GM21526 (cell line): ENCODE data around the gene HK1.

ENCODE experiments used
- ATAC-seq: cut with Tn5 transposase; IDR thresholded peaks from one replicate; pipeline ENCODE4 v1.9.1; 2021; ENCODE audit warnings: moderate library complexity; ENCODE audit not compliant: unreplicated experiment, low FRiP score

HK1 gene

DNA sequence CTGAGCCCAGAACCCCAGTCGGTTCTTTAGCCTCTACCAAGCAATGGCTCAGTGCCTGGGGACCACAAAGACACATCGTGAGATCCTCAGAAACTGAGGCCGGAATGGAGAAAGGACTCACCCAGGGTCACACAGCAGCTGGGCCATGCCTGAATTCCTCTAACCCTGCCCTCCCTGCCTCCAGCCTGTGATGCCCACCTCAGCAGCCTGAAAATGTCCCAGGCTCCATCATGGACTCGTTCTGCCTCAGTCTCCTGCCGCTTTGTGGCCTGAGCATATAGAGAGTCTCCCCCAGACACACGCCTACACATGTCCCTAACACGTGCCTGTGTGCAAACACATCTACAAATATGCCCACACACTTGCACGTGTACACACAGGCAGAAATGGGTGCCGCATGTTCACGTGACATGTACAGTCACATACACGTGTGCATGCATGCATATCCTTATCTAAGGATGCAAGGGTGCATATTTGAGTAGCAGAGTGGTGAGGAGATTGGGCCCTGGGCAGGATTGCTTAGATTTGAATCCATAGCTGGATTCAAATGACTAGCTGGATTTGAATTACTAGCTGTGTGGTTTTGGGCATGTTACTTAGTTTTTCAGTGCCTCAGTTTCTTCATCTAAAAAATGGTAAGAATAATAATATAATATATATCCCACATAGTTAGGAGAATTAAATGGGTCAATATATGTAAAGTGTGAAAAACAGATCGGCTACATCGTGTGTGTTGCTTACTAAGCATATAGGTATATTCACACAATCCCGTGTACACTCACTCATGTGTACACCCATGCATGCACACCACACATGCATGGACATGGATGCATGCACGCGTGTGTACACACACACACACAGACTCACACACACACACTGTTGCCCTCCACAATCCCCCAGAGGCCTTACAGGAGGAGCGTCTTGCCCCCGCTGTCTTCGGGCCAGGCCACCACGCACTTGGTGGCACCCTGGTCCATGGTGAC lies 136.0 kb downstream of the HK1 start:
- no peak for ATAC-seq

DNA sequence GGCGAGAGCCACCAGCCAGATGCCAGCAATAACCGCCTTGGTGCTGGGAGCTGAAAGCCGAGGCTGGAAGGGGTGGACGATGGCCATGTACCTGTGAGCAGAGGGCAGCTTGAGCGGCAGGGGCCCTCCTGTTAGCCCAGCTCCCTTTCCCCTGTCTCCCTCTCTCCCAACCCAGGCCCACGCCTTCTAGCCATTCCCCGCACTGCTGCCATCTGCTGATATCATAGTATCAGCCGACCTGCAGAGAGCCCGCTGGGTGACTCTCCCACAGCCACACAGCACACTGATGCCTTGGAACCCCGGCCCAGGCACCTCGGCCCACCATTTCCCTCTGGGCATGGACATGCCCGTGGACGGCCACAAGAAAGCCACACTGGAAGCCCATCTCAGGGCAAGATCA lies 136.8 kb downstream of the HK1 start:
- no peak for ATAC-seq

DNA sequence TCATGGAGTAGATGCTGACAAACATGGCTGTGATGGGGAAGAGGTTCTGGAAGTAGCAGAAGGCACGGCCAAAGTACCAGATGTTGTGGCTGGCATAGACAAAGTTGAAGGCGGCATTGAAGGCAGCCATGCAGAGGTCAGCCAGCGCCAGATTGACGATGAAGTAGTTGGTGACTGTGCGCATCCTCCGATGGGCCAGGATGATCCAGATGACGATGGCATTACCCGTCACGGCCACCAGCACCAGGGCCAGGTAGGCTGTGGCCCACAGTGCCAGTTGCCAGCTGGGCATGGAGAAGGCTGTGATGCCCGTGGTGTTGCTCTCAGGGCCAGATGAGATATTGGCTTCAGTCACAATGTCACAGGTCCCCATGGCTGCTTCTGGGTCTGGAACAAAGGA lies 137.7 kb downstream of the HK1 start:
- ATAC-seq = no peak

DNA sequence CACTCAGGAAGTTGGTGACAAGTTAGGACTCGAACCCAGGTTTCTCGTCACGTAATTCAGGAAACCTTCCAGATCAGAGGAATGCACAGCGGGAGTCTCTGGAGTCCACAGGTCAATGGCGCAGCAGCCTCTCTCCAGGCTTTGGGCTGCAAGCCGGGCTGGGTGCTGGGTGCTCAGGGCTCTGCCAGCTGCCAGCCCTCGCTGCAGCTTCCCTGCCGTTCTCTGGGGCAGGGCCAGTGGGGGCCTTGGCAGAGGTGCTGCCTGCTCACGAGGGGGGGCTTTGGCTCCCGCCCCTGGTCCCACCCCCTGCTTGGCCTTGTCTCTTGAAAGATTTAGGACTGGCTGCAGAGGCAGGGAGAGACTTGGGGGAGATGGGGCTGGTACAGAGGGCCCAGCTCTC lies 138.4 kb downstream of the HK1 start, which contains the start of gene TACR2:
Gene TACR2, minus strand, starts transcription at position 224 of the 400 bp plus-strand sequence. CDS start 595 bp downstream, outside the sequence.
- ATAC-seq = no peak

DNA sequence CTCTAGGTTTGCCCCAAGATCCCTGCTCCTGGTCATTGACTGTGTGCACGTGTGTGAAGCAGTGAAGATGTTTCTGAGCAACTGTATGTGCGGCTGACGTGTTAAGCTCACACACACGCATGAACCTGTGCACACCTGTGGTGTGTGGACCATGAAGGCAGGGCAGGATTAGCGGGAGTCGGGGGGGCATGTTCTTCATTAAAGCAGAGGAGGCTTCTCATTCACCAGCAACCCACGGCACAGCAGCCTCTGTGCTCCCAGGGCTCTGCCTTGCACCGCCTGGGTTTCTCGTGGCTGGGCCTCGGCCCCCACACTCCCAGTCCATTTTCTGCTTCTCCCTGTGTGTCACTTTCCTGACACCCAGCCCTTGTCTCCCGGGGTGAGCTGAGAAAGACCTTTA lies 139.2 kb downstream of the HK1 start:
- no peak for ATAC-seq

DNA sequence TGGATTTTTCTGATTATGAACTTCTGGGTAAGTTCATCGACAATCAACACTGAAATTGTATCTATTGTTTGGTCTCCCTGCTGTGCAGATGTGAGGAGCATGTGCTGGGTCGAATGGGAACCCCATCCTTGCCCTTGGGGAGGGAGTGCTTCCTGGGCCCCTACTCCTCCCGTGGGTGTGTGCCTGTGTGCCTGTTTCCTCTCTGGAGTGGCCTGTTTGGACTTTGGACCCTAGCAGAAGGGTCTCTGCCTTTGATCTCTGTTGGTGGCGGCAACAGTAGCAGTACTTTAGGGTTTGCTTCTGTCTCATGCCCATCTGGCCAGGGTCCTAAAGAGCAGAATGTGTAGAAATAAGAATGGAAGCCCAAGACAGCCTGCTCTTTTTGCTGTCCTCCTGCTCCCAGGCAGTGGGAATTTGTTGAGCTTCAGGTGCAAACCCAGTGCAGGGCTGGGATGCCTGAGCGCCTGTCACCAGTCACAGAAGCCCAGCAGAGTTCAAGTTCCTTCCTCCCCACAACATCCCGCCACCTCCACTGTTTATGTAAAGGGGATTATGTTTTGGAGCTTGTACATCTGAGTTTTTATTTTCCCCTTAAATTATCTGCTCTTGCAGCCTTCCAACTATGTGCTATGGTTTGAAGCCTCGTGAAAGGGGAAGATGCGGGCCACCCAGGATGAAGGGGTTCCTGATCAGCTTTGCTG lies 139.9 kb downstream of the HK1 start:
- no peak for ATAC-seq

DNA sequence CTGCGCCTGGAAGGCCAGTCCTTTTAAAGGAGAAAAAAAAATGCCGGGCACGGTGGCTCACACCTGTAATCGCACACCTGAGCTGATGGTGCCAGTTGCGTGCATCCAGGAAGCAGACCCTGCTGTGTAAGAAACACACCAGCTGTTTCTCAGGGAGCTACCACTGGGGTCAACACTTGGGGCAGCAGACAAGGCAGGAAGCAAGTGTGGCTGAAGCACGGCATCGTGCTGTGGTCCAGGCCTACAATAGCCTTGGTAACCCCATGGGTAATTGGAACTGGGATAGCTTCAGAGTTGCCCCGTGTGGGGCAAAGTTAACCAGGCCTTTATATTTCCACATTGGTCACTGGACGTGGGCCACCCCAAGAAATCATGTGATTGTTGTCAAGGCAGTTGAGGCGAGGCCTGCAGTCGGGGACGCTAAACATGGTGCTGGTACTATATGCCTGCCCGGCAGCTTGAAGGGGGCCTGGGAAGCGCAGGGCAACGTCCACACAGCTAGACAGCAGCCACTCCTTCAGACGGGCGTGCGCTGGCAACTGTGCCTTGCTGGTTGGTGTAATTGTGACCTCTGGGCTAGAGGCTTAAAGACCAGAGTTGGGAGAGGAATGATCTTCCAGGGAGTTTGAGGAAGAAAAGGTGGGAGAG lies 140.9 kb downstream of the HK1 start:
- ATAC-seq = no peak

DNA sequence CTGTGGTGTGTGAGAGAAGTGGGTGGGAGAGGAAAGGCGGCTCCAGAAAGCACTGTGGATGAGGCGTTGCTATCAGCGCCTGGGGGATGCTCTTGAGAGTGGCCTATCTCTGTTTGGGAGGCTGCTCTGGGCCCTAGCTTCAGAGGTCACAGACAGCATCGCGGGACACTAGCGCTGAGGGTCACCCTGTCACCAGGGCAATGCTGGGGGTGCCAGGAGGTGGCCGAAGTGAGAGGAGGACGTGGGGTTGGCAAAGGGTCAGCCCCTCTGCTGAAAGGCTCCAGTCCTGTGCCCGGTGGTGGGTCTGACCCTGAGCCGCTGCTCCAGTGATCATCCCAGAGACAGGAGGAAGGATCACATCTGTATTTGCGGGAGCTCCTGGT lies 141.4 kb downstream of the HK1 start:
- no peak for ATAC-seq

DNA sequence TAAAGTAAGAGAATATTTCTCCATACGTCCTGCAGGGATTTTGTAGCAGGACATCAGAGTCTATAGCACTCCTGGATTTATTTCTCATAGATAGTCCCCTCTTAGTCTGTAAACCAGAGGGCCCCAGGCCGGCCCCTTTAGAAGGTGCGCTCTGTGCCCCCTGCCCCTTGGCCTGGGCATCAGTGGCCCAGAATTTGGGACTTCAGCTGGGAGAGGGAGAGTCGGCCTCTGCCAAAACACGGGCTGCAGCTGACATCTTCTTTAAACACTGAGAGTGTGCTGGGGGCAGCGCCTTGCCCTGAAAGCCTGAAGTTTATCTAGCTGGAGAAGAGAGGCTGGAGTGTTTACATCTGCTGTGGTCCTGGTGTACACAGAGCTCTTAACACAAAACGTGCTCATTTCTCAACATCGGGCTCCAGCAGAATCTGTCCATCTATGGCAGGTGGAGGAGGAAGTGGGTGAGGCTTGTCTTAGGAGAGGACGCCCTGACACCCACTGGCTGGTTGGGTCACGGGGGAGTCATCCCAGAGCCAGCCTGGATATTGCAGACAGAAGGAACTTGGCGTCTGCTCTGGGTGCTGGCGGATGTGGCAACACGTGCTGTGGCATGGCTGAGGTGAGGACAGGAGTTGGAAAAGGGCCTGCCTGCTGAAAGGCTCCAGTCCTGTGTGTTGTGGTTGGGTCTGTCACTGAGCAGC lies 143.5 kb downstream of the HK1 start:
- no peak for ATAC-seq

DNA sequence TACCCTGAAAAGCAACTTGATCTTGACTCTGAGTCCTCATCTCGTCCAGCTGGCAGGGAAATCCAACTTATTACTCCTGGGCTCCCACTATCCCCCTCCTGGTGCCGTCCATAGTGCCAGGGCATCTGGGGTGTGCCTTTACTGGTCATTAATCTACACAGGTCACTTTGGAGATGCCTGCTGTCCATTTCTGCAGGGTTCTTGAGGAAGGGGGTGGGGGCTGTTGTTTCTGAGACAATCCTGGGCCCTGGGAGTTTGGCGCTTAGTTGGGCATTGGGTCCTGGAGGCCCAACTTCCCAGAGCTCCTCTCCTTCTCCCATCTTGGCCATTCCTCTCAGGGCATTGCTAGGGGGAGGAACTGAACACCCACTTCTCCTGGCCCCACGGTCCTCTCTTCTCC lies 144.4 kb downstream of the HK1 start:
- no peak for ATAC-seq

DNA sequence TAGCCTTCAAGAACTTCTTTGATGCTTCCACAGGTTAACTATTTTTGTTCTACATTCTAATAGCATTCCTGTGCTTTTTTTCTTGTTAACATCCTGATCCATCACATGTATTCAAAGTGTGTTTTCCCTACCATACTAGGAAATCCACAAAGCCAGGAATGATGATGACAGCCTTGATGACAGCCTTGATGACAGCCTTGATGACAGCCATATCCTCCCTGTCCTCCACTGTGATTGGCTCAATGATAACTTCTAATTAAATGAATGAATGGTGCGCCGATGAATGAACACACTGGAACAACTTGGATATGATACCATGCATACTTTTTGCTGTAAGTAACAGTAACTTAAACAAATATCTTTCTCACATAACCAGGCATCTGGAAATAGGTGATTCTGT lies 146.7 kb downstream of the HK1 start:
- ATAC-seq = no peak

DNA sequence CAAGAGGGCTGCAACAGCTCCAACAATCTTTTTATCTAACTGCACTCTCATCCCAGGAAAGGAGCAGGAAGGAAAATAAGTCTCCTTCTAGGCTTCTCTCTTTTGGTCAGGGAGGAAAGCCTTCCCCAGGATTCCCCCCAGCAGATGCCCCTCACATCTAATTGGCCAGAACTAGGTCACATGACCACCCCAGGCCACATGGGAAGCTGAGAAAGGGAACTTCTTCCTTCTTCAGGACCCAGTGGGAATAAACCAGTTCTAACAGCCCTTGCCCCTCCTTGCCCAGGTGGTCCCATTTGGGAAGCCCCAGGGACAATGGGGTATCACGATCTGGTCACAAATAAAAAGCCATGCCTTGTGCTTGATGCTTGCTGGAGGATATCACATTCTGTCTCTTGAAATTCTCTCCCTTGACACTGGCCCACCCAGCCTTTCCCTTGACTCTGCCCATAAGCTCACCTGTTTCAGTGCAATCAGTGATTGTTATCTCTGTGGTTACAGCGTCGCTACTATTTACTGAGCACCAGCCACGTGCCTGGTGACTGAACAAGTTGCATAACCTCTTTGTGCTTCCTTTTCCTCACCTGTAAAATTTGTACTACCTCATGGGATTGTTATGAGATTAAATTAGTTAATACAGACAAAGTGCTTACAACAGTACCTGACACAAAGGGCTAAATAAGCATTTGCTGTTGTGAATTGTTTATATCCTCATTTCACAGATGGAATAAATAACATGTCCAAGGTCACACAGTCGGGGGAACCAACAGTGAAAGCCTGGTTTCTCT lies 147.4 kb downstream of the HK1 start:
- ATAC-seq = no peak

DNA sequence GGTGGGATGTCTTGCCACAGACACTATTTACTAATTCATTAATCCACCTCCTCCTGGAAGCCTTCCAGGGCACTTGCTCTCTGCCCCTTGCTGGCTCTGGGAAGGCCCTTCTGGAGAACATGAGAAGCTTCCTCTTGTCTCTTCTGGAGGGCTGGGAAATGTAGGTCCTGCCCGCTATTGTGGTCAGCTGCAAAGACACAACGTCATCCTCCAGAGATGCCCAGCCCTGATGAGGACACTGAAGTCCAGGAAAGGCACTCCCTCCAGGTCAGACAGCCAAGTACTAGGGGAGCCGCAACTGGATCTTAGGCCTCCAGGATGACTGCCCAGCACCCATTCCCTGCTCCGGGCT lies 148.1 kb downstream of the HK1 start:
- no peak for ATAC-seq

DNA sequence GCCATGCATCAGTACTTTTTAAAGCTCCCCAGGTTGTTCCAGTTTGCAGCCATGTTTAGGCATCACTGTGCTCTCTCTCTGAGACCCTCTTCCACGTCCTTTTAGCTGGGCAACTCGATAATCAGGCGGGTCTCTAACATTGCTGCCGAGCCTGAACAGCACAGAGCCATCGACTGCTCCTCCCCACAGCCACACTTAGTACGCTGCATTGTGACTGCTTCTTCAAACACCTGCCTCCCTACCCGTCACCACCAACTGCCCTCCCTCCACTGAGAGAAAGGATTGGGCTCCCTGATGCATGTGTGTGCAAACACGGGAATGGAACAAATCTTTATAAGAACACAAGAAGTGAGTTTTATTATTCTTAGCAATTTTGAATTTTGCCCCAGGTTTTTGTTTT lies 149.9 kb downstream of the HK1 start:
- no peak for ATAC-seq

DNA sequence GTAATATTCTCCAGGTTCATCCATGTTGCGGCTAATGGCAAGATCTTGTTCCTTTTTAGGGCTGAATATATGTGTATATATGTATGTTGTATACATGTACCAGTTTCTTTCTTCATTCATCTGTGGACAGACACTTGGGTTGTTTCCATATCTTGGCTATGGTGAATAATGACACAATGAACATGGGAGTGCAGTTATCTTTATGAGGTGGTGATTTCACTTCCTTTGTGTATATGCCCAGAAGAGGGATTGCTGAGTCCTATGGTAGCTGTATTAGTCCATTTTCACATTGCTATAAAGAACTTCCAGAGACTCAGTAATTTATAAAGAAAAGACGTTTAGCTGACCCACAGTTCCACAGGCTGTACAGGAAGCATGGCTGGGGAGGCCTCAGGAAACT lies 155.9 kb downstream of the HK1 start:
- ATAC-seq = no peak

DNA sequence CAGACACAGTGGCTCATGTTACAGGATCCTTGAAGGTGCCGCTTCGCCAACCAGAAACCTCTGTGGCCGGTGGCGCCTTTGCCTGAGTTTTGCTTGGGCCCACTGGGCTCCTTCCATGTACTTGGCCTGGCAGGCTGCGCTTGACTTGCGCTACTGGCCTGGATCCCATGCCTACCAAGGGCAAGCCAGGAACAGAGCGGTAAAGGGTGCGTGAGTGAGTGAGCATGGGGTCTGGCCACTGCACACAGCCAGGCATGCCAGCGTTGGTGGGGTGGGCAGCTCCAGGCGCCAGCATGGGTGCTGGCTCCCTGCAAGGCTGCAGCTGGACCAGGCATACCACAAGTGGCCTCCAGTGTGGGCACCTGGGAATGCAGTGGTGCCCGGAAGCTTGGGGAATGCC lies 156.6 kb downstream of the HK1 start:
- ATAC-seq = no peak

DNA sequence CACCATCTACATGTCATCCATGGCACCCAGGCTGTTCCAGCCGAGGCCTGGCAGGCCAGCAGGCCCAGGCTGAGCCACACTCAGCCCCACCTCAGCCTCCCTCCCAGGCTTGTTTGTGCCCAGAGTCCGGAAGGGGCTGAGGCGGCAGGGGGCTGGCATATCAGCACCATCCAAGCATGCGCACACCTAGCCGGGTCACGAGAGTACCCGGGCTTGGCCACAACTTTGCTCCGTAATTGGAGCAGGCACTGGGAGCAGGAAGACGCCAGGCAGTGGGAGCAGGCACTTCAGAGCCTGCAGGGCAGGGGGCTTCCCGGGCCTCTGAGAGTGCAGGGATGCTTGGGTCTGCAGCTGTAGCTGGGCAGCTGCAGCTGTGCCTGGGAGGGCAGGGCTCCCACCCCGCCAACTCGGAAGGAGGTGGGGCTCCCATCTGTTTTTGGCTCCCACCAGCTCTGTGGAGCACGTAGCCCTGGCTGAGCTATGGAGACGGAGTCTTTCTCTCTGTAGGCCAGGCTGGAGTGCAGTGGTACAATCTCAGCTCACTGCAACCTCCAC lies 157.7 kb downstream of the HK1 start:
- ATAC-seq = no peak

DNA sequence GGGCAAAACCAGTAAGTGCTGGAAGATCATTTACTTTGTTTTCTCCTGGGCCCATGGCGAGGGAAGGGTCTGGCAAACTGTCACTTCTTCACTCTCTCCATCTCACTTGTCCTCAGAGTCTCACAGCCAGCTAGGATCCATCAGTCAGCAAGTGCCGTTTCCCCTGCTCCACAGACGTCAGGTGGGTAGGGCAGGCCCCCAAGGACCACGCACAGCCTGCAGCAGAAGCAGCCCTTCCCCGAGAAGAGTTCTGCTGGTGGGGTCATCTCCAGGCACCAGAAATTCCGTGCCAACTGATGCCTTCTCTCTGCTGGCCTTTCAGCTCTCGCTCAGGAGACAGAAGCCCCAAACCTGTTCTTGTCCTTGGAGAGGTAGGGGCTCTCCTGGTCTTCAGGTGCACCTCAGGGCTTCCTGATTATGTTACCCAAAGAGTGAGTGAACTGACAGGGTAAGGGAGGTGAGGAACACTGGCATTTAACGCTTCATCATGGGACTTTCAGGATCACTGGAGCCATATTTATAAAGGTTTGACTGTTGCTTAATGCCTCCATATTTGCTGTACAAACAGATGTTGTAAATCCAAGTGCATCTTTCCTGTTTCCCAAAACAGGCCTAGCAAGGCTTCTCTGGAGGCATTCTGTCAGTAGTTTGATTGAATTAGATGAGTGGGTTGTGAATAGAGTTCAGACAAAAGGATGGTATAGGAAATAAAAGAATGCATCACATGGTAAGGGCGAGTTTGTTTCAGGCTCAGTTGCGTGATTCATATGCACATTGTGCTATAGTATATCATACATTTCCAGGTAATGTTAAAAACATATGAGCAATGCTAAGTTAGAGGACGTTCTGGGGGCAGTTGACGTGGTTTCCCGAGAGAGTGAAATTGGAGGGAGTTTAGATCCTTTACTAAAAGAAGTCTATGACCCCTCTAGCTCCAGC lies 159.3 kb downstream of the HK1 start:
- ATAC-seq = no peak
